Adrenal gland (tissue), 5 donors: ENCODE data around the gene CFAP73.
"Not testable (repeated sequence)": the region's sequence is repeated elsewhere in the genome, so short reads cannot be mapped to it uniquely, and the experiment has no call there.

Experiments used
- POLR2A ChIP-seq, 2 donors: fragments of 450-650 bp; IDR thresholded peaks; one replicate each; pipeline ENCODE4 v1.6.1; 2017; ENCODE audit warnings: antibody characterized with exemption in 2 of 2, mild to moderate bottlenecking in 2 of 2, moderate library complexity in 1 of 2
- TF ChIP-seq, protein P1 (sequence below), 6 experiments: fragments of 450-650 bp in 4 of 6; fragments of 200-600 bp in 2 of 6; sonication (generic) in 1 of 6; IDR thresholded peaks; 1 replicate in 5 of 6; 2 replicates in 1 of 6; pipeline versions ENCODE4 v1.5.1 to v1.8.0; 2016 to 2021; ENCODE audit warnings: antibody characterized with exemption in 6 of 6, mild to moderate bottlenecking in 2 of 6, moderate library complexity in 1 of 6
- donor health status: DM: no; HTN: no; CAD: no.

DNA sequence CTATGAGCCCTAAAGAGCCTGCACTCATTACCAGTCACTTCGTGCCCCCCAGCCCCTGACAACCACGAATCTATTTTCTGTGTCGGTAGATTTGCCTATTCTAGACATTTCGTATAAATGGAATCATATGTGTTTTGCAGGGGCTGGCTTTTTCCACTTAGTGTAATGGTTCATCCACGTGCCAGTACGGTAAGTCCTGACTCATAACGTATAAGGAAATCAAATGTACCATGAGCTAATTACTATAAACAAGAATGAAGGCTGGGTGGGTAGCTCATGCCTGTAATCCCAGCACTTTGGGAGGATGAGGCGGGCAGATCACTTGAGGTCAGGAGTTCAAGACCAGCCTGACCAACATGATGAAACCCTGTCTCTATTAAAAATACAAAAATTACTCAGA is 31.8 kb upstream of the CFAP73 start:
- TF ChIP-seq, protein P1, sequence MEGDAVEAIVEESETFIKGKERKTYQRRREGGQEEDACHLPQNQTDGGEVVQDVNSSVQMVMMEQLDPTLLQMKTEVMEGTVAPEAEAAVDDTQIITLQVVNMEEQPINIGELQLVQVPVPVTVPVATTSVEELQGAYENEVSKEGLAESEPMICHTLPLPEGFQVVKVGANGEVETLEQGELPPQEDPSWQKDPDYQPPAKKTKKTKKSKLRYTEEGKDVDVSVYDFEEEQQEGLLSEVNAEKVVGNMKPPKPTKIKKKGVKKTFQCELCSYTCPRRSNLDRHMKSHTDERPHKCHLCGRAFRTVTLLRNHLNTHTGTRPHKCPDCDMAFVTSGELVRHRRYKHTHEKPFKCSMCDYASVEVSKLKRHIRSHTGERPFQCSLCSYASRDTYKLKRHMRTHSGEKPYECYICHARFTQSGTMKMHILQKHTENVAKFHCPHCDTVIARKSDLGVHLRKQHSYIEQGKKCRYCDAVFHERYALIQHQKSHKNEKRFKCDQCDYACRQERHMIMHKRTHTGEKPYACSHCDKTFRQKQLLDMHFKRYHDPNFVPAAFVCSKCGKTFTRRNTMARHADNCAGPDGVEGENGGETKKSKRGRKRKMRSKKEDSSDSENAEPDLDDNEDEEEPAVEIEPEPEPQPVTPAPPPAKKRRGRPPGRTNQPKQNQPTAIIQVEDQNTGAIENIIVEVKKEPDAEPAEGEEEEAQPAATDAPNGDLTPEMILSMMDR (IDR thresholded peaks at IDR 0.05) = not testable (repeated sequence)
- TF ChIP-seq POLR2A (IDR thresholded peaks at IDR 0.05) = not testable (repeated sequence)
